Caco-2 (cell line): ENCODE data around the gene CAMKMT. TPM values are rescaled to one million over a fixed set of nuclear protein-coding genes. Genes with fewer than 3 reads are reported as not detected.

ENCODE experiments used
- BruUV-seq: library from RNA; stranded (reverse); fragments of 400-500 nt; replicated peaks from 2 replicates; lab custom pipeline; 2021; lab: Mats Ljungman, UMichigan
- CTCF ChIA-PET: fragments of 300-600 bp; sonication (Branson Sonifier 250); formaldehyde crosslinking; loops from one replicate; lab custom pipeline; 2022; ENCODE audit warnings: antibody characterized with exemption; lab: Charles Lee
- POLR2A ChIA-PET: fragments of 300-600 bp; sonication (Branson Sonifier 250); formaldehyde crosslinking; loops from one replicate; lab custom pipeline; 2022; ENCODE audit warnings: antibody characterized with exemption; lab: Charles Lee
- DNase-seq, 2 experiments: peaks; one replicate each; pipeline versions ENCODE4 v3.0.0 to v3.0.0-alpha.2; 2020 to 2022
- H3K27me3 ChIP-seq: replicated peaks from 2 replicates; pipeline ENCODE4 v1.6.0; 2011; ENCODE audit warnings: low read length; ENCODE audit not compliant: control insufficient read depth, insufficient read depth
- H3K36me3 ChIP-seq: 2 replicates; pipeline ENCODE4 v1.5.1; 2011; ENCODE audit warnings: low read length; ENCODE audit not compliant: control insufficient read depth, insufficient read depth
- H3K4me1 ChIP-seq: fragments of 250-450 bp; sonication (Bioruptor Pico); 2 replicates; pipeline ENCODE4 v1.5.1; 2020; ENCODE audit warnings: mild to moderate bottlenecking
- H3K4me3 ChIP-seq: 2 replicates; pipeline ENCODE4 v1.5.1; 2011; ENCODE audit warnings: low read depth, mild to moderate bottlenecking, control low read depth, low read length
- H3K9me3 ChIP-seq: fragments of 250-450 bp; sonication (Bioruptor Pico); 2 replicates; pipeline ENCODE4 v1.5.1; 2020; ENCODE audit warnings: mild to moderate bottlenecking, moderate library complexity
- H3K27ac Mint-ChIP-seq: one replicate; pipeline ENCODE4 v1.8.0; 2022; ENCODE audit warnings: mixed read lengths; ENCODE audit not compliant: unreplicated experiment
- H3K27me3 Mint-ChIP-seq: one replicate; pipeline ENCODE4 v1.8.0; 2022; ENCODE audit warnings: mixed read lengths; ENCODE audit not compliant: insufficient read depth, unreplicated experiment
- H3K36me3 Mint-ChIP-seq: one replicate; pipeline ENCODE4 v1.8.0; 2022; ENCODE audit warnings: mild to moderate bottlenecking, mixed read lengths; ENCODE audit not compliant: insufficient read depth, unreplicated experiment
- H3K4me1 Mint-ChIP-seq: one replicate; pipeline ENCODE4 v1.8.0; 2022; ENCODE audit warnings: low read depth, mixed read lengths; ENCODE audit not compliant: unreplicated experiment
- H3K4me3 Mint-ChIP-seq: one replicate; pipeline ENCODE4 v1.8.0; 2022; ENCODE audit warnings: mild to moderate bottlenecking, moderate library complexity, mixed read lengths; ENCODE audit not compliant: unreplicated experiment
- H3K9me3 Mint-ChIP-seq: one replicate; pipeline ENCODE4 v1.8.0; 2022; ENCODE audit warnings: mixed read lengths; ENCODE audit not compliant: unreplicated experiment
- intact Hi-C: fragments of 100-400 bp; cut with micrococcal nuclease; formaldehyde crosslinking; loops from one replicate; pipeline ENCODE4 v1.10.0; 2022; ENCODE audit not compliant: unreplicated experiment
- total RNA-seq: library from RNA; stranded (reverse); gene quantifications from 2 replicates; pipeline ENCODE4 v1.2.3, GENCODE V29; 2022
- TF ChIP-seq, protein P1 (sequence below), 2 experiments: fragments of 200-600 bp in 1 of 2; IDR thresholded peaks; 1 replicate in 1 of 2; 2 replicates in 1 of 2; pipeline versions ENCODE4 v1.5.1 to v1.8.0; 2011 to 2022; ENCODE audit warnings: antibody characterized with exemption in 1 of 2, control low read depth in 1 of 2, inconsistent platforms in 1 of 2, low read depth in 1 of 2, low read length in 1 of 2, mild to moderate bottlenecking in 1 of 2, moderate library complexity in 1 of 2; ENCODE audit not compliant: insufficient read depth in 1 of 2, severe bottlenecking in 1 of 2, unreplicated experiment in 1 of 2

Gene CAMKMT
- total RNA-seq, 1 experiment from 2014 or later: 25.2 TPM

DNA sequence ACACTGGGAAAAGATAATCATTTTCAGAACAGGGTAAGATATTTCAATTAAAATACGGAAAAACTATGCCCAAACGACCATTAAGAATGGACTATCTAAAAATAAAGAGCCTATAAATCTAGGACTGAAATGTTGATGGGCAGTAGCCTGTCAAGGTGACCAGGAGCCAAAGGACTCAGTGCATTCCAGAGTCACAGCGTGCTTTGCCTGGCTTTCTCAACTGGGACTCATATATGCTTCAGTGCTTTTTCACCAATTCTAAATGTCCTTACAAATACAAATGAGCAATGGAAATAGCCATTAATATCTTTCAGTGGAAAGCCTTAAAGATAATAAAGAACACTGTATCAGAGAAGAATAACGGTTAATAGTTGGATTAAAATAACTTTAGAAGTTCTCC, 35.9 kb upstream of the CAMKMT start:
- Mint-ChIP-seq H3K4me3 (no peak overlapping the region), H3K27ac (no peak overlapping the region), H3K36me3 (peaks cover 54% of the 10 kb centered on the region), H3K27me3 (no peaks in the 10 kb centered on the region), H3K4me1 (peaks cover 5% of the 10 kb centered on the region), H3K9me3 (no peaks in the 10 kb centered on the region)
- peaks cover 4% of the 10 kb centered on the region for H3K36me3 ChIP-seq
- BruUV-seq: no TSS peak
- intact Hi-C loops: no loop called here
- no peaks in the 10 kb centered on the region for H3K27me3 ChIP-seq
- no peak overlapping the region for H3K4me3 ChIP-seq
- H3K4me1 ChIP-seq: 0 out of 2 replicates have a peak, but pooled peaks cover 4% of the 10 kb centered on the region
- no peak for DNase-seq
- no peaks in the 10 kb centered on the region for H3K9me3 ChIP-seq
- CTCF ChIA-PET: no interaction called here
- POLR2A ChIA-PET: no interaction called here
- TF ChIP-seq, protein P1, sequence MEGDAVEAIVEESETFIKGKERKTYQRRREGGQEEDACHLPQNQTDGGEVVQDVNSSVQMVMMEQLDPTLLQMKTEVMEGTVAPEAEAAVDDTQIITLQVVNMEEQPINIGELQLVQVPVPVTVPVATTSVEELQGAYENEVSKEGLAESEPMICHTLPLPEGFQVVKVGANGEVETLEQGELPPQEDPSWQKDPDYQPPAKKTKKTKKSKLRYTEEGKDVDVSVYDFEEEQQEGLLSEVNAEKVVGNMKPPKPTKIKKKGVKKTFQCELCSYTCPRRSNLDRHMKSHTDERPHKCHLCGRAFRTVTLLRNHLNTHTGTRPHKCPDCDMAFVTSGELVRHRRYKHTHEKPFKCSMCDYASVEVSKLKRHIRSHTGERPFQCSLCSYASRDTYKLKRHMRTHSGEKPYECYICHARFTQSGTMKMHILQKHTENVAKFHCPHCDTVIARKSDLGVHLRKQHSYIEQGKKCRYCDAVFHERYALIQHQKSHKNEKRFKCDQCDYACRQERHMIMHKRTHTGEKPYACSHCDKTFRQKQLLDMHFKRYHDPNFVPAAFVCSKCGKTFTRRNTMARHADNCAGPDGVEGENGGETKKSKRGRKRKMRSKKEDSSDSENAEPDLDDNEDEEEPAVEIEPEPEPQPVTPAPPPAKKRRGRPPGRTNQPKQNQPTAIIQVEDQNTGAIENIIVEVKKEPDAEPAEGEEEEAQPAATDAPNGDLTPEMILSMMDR (IDR thresholded peaks at IDR 0.05; ENCODE audit: insufficient read depth in 1 of 2, low read depth in 1 of 2, low read length in 1 of 2, severe bottlenecking in 1 of 2, unreplicated experiment in 1 of 2): no peak

DNA sequence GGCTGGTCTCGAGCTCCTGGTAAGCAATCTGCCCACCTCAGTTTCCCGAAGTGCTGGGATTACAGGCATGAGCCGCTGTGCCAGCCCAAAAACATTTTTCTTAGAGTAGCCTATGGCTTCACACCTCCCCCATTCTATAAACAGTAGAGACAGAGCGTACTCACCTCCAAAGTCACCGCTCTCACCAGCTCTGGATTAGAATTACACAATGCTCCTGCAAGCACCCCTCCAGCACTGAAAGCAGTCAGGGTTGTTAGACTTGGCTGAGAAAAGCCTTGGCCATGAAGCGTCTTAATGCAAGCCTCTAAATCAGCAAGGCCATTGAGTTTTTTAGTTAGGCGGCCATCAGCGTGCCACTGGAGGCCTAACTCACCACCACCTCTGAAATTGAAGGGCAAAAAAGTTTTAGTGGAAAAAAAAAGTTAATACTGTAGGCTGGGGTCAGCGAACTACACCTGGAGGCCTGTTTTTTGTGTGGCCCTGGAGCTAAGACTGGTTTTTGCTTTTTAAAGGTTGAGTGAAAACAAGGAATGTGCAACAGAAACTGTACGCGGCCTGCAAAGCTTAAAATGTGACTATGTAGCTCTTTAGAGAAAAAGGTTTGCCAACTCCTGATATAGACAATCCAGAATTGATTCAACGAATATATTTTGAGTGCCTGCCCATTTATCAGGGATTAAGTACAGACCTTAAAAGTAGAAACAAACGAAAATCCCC, 35.0 kb upstream of the CAMKMT start:
- intact Hi-C loops: no loop called here
- Histone ChIP-seq H3K4me1 (0 out of 2 replicates have a peak, but pooled peaks cover 4% of the 10 kb centered on the region), H3K4me3 (no peak overlapping the region), H3K27me3 (no peaks in the 10 kb centered on the region), H3K36me3 (peaks cover 4% of the 10 kb centered on the region), H3K9me3 (no peaks in the 10 kb centered on the region)
- Mint-ChIP-seq H3K27me3 (no peaks in the 10 kb centered on the region), H3K9me3 (no peaks in the 10 kb centered on the region), H3K27ac (no peak overlapping the region), H3K4me3 (no peak overlapping the region), H3K4me1 (peaks cover 7% of the 10 kb centered on the region), H3K36me3 (peaks cover 48% of the 10 kb centered on the region)
- BruUV-seq: no TSS peak
- DNase-seq: no peak
- TF ChIP-seq, protein P1 (IDR thresholded peaks at IDR 0.05; ENCODE audit: insufficient read depth in 1 of 2, low read depth in 1 of 2, low read length in 1 of 2, severe bottlenecking in 1 of 2, unreplicated experiment in 1 of 2): no peak
- ChIA-PET POLR2A (no interaction called here), CTCF (no interaction called here)

DNA sequence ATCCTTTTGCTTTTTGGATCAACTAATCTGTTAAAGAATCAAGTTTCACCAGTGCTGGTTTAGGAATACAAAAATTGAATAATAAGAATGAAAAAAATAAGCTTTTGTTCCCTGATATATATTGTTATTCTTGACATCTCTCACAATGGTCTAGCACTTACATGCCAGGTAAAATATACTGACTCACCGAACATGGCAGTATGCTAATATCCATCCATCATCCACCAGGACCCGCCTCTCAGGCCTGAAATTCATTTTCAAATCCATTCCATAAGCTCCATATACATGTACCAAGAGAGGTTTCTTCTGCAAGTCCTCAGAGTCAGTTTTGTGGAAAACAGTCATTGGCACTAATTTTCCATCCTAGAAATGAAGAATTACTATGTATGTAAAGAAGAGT, 33.0 kb upstream of the CAMKMT start:
- intact Hi-C loops: no loop called here
- H3K4me3 ChIP-seq: no peak overlapping the region
- H3K36me3 Mint-ChIP-seq: peaks cover 34% of the 10 kb centered on the region
- H3K36me3 ChIP-seq: peaks cover 4% of the 10 kb centered on the region
- H3K4me3 Mint-ChIP-seq: no peak overlapping the region
- TF ChIP-seq, protein P1 (IDR thresholded peaks at IDR 0.05; ENCODE audit: insufficient read depth in 1 of 2, low read depth in 1 of 2, low read length in 1 of 2, severe bottlenecking in 1 of 2, unreplicated experiment in 1 of 2): no peak
- peaks cover 10% of the 10 kb centered on the region for H3K4me1 ChIP-seq
- POLR2A ChIA-PET: interaction anchor here (0.8 kb wide), 1 partner anchor 33 kb away, joined by 6 read pairs; the partner anchor contains the start of gene CAMKMT
- peaks cover 7% of the 10 kb centered on the region for H3K4me1 Mint-ChIP-seq
- no peaks in the 10 kb centered on the region for H3K9me3 ChIP-seq
- no peaks in the 10 kb centered on the region for H3K27me3 ChIP-seq
- DNase-seq: no peak
- no TSS peak for BruUV-seq
- no peaks in the 10 kb centered on the region for H3K9me3 Mint-ChIP-seq
- H3K27ac Mint-ChIP-seq: no peak overlapping the region
- no peaks in the 10 kb centered on the region for H3K27me3 Mint-ChIP-seq
- CTCF ChIA-PET: no interaction called here
